H9 (cell line): ENCODE data around the gene ZDHHC19. TPM values are rescaled to one million over a fixed set of nuclear protein-coding genes. Genes with fewer than 3 reads are reported as not detected.

Source experiments
- DNase-seq: peaks from one replicate; pipeline ENCODE4 v3.0.0-alpha.2; 2017
- H2AFZ ChIP-seq: one replicate; pipeline ENCODE4 v1.6.1; 2013; ENCODE audit warnings: mild to moderate bottlenecking, low read length, control low read depth, moderate library complexity
- H2AK5ac ChIP-seq: 2 replicates; pipeline ENCODE4 v1.6.1; 2013; ENCODE audit warnings: low read length, control low read depth, mixed read lengths; ENCODE audit not compliant: insufficient read length
- H2BK120ac ChIP-seq: one replicate; pipeline ENCODE4 v1.6.1; 2013; ENCODE audit warnings: low read depth, mild to moderate bottlenecking, low read length, control low read depth, inconsistent platforms; ENCODE audit not compliant: poor library complexity, severe bottlenecking
- H2BK12ac ChIP-seq: 2 replicates; pipeline ENCODE4 v1.6.1; 2013; ENCODE audit warnings: low read length, control low read depth, mixed read lengths, low read depth; ENCODE audit not compliant: insufficient read length
- H2BK15ac ChIP-seq: 2 replicates; pipeline ENCODE4 v1.6.1; 2013; ENCODE audit warnings: low read depth, low read length, control low read depth
- H2BK20ac ChIP-seq: one replicate; pipeline ENCODE4 v1.6.1; 2013; ENCODE audit warnings: low read depth, mild to moderate bottlenecking, low read length, control low read depth, inconsistent platforms; ENCODE audit not compliant: poor library complexity, severe bottlenecking
- H2BK5ac ChIP-seq: 2 replicates; pipeline ENCODE4 v1.6.1; 2013; ENCODE audit warnings: low read length, control low read depth, mixed read lengths; ENCODE audit not compliant: insufficient read length
- H3K14ac ChIP-seq: 2 replicates; pipeline ENCODE4 v1.6.1; 2013; ENCODE audit warnings: low read length, control low read depth; ENCODE audit not compliant: insufficient read depth
- H3K18ac ChIP-seq: 2 replicates; pipeline ENCODE4 v1.6.1; 2013; ENCODE audit warnings: low read depth, mild to moderate bottlenecking, mixed read lengths, low read length, control low read depth; ENCODE audit not compliant: insufficient read length
- H3K23ac ChIP-seq: 2 replicates; pipeline ENCODE4 v1.6.1; 2013; ENCODE audit warnings: low read length, control low read depth, mixed read lengths, low read depth; ENCODE audit not compliant: insufficient read length
- H3K23me2 ChIP-seq: 2 replicates; pipeline ENCODE4 v1.6.1; 2013; ENCODE audit warnings: low read depth, mild to moderate bottlenecking, mixed read lengths, low read length, control low read depth; ENCODE audit not compliant: insufficient read length, poor library complexity, severe bottlenecking
- H3K27ac ChIP-seq: 2 replicates; pipeline ENCODE4 v1.5.1; 2013; ENCODE audit warnings: low read length, control low read depth, mixed read lengths, low read depth; ENCODE audit not compliant: insufficient read length
- H3K27me3 ChIP-seq: 2 replicates; pipeline ENCODE4 v1.6.1; 2013; ENCODE audit warnings: low read length, control low read depth, inconsistent platforms; ENCODE audit not compliant: insufficient read depth
- H3K4ac ChIP-seq: 2 replicates; pipeline ENCODE4 v1.6.1; 2013; ENCODE audit warnings: low read depth, mild to moderate bottlenecking, control low read depth, inconsistent platforms, low read length, moderate library complexity
- H3K4me1 ChIP-seq: 2 replicates; pipeline ENCODE4 v1.6.1; 2013; ENCODE audit warnings: low read length, control low read depth, inconsistent platforms; ENCODE audit not compliant: insufficient read depth
- H3K4me2 ChIP-seq: 2 replicates; pipeline ENCODE4 v1.6.1; 2013; ENCODE audit warnings: low read length, control low read depth, mixed read lengths; ENCODE audit not compliant: insufficient read length, insufficient read depth
- H3K56ac ChIP-seq: 2 replicates; pipeline ENCODE4 v1.6.1; 2013; ENCODE audit warnings: low read depth, mild to moderate bottlenecking, mixed read lengths, low read length, control low read depth; ENCODE audit not compliant: insufficient read length
- H3K79me1 ChIP-seq: 2 replicates; pipeline ENCODE4 v1.6.1; 2013; ENCODE audit warnings: low read depth, mild to moderate bottlenecking, moderate library complexity, low read length, control low read depth, inconsistent platforms; ENCODE audit not compliant: insufficient read depth, poor library complexity, severe bottlenecking
- H3K79me2 ChIP-seq: 2 replicates; pipeline ENCODE4 v1.6.1; 2013; ENCODE audit warnings: low read length, control low read depth, inconsistent platforms; ENCODE audit not compliant: insufficient read depth
- H3K9ac ChIP-seq: 2 replicates; pipeline ENCODE4 v1.6.1; 2013; ENCODE audit warnings: low read length, control low read depth, mixed read lengths; ENCODE audit not compliant: insufficient read length; ENCODE audit errors: extremely low read depth
- H3K9me3 ChIP-seq: one replicate; pipeline ENCODE4 v1.6.1; 2013; ENCODE audit warnings: low read depth, low read length, inconsistent platforms; ENCODE audit not compliant: control insufficient read depth
- H3T11ph ChIP-seq: one replicate; pipeline ENCODE4 v1.6.1; 2013; ENCODE audit warnings: mild to moderate bottlenecking, low read length, control low read depth, inconsistent platforms
- H4K20me1 ChIP-seq: one replicate; pipeline ENCODE4 v1.6.1; 2013; ENCODE audit not compliant: control insufficient read depth, insufficient read length, insufficient read depth
- H4K5ac ChIP-seq: 2 replicates; pipeline ENCODE4 v1.6.1; 2013; ENCODE audit warnings: low read depth, mild to moderate bottlenecking, mixed read lengths, low read length, control low read depth; ENCODE audit not compliant: insufficient read length
- H4K8ac ChIP-seq: replicated peaks from 2 replicates; pipeline ENCODE4 v1.6.1; 2013; ENCODE audit warnings: low read length, control low read depth, mixed read lengths, low read depth; ENCODE audit not compliant: insufficient read length
- H4K91ac ChIP-seq: 2 replicates; pipeline ENCODE4 v1.6.1; 2013; ENCODE audit warnings: low read depth, mild to moderate bottlenecking, moderate library complexity, mixed read lengths, low read length, control low read depth; ENCODE audit not compliant: insufficient read length
- H3K27ac Mint-ChIP-seq, 3 experiments: 2 replicates in 2 of 3; 3 replicates in 1 of 3; pipeline ENCODE4 v1.8.0; 2020 to 2021; ENCODE audit warnings: mixed read lengths in 3 of 3, mild to moderate bottlenecking in 1 of 3, moderate library complexity in 1 of 3
- H3K27me3 Mint-ChIP-seq: 2 replicates; pipeline ENCODE4 v1.8.0; 2021; ENCODE audit warnings: low read depth, mild to moderate bottlenecking, moderate library complexity, mixed read lengths
- H3K36me3 Mint-ChIP-seq, 3 experiments: 2 replicates in 2 of 3; 3 replicates in 1 of 3; pipeline ENCODE4 v1.8.0; 2020 to 2021; ENCODE audit warnings: low read depth in 3 of 3, mixed read lengths in 3 of 3; ENCODE audit not compliant: insufficient read depth in 1 of 3
- H3K4me1 Mint-ChIP-seq, 2 experiments: 2 replicates each; pipeline ENCODE4 v1.8.0; 2020; ENCODE audit warnings: mixed read lengths in 2 of 2
- H3K4me3 Mint-ChIP-seq, 2 experiments: 2 replicates in 1 of 2; 3 replicates in 1 of 2; pipeline ENCODE4 v1.8.0; 2020 to 2021; ENCODE audit warnings: mild to moderate bottlenecking in 2 of 2, mixed read lengths in 2 of 2, moderate library complexity in 1 of 2
- H3K9me3 Mint-ChIP-seq, 2 experiments: 2 replicates in 1 of 2; 3 replicates in 1 of 2; pipeline ENCODE4 v1.8.0; 2020; ENCODE audit warnings: mild to moderate bottlenecking in 2 of 2, mixed read lengths in 2 of 2, moderate library complexity in 1 of 2
- WGBS: extraction: QIAGEN DNeasy Blood & Tissue Kit; methylation state at CpG from one replicate; pipeline ENCODE4 v1.1.7; 2013; ENCODE audit warnings: missing lambda C conversion rate, low lambda C conversion rate, mixed read lengths; ENCODE audit not compliant: insufficient read length; ENCODE audit errors: extremely low coverage; 5-methylcytosine and 5-hydroxymethylcytosine counted together
- total RNA-seq: library from RNA; stranded (reverse); gene quantifications from 2 replicates; pipeline ENCODE4 v1.2.1, GENCODE V29; 2021
- TF ChIP-seq, protein P1 (sequence below): fragments of 200-600 bp; sonication (generic); conservative IDR thresholded peaks from 3 replicates; pipeline ENCODE4 v1.8.0; 2021; ENCODE audit warnings: antibody characterized with exemption, mild to moderate bottlenecking

Gene ZDHHC19
- total RNA-seq, 1 experiment from 2014 or later = 2.2 TPM

DNA sequence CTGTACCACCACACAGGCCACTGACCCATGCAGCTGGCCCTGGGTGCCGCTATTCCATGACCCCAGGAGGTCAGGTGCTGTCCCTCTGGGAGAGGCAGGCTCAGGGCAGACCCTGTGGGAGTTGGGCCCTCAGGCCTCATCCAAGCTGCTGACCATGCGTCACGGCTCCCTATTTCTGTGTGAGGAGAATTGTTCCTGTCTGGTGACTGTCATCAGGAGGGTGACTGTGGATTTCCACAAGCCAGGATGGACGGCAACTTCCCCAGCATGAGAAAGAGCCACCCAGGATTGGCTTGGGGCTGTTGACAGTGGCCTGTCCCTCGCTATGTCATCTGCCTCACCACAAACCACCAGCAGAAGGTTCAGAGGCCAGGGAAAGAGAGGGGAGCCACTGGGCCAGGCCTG is 41.4 kb downstream of the ZDHHC19 start:
- no peak overlapping the region for H3K27ac Mint-ChIP-seq

More for the DNA sequence above, 41.4 kb downstream of the ZDHHC19 start:
- H4K20me1 ChIP-seq = no peaks in the 10 kb centered on the region
- no peaks in the 10 kb centered on the region for H3K9me3 ChIP-seq
- TF ChIP-seq, protein P1, sequence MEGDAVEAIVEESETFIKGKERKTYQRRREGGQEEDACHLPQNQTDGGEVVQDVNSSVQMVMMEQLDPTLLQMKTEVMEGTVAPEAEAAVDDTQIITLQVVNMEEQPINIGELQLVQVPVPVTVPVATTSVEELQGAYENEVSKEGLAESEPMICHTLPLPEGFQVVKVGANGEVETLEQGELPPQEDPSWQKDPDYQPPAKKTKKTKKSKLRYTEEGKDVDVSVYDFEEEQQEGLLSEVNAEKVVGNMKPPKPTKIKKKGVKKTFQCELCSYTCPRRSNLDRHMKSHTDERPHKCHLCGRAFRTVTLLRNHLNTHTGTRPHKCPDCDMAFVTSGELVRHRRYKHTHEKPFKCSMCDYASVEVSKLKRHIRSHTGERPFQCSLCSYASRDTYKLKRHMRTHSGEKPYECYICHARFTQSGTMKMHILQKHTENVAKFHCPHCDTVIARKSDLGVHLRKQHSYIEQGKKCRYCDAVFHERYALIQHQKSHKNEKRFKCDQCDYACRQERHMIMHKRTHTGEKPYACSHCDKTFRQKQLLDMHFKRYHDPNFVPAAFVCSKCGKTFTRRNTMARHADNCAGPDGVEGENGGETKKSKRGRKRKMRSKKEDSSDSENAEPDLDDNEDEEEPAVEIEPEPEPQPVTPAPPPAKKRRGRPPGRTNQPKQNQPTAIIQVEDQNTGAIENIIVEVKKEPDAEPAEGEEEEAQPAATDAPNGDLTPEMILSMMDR = no peak
- no CpG with 5 or more reads among the region's 5 CpGs for WGBS
- Mint-ChIP-seq H3K27me3 (no peaks in the 10 kb centered on the region), H3K4me3 (no peak overlapping the region), H3K36me3 (no peaks in the 10 kb centered on the region), H3K9me3 (peaks cover 0 to 4% of the 10 kb centered on the region in 2 experiments; a peak in 2 of 5 replicates), H3K4me1 (peaks cover 0 to 3% of the 10 kb centered on the region in 2 experiments; a peak in 2 of 4 replicates)
- H3K4me2 ChIP-seq = no peak overlapping the region
- no peak overlapping the region for H3K18ac ChIP-seq
- no peak overlapping the region for H2BK12ac ChIP-seq
- no peak overlapping the region for H3K23ac ChIP-seq
- no peaks in the 10 kb centered on the region for H3K4me1 ChIP-seq
- H2AK5ac ChIP-seq = no peak overlapping the region
- no peaks in the 10 kb centered on the region for H3K23me2 ChIP-seq
- no peak for DNase-seq
- no peak overlapping the region for H3K4ac ChIP-seq
- H4K8ac ChIP-seq = no peak overlapping the region
- H3T11ph ChIP-seq = no peak overlapping the region
- H4K91ac ChIP-seq = no peak overlapping the region
- no peak overlapping the region for H2BK15ac ChIP-seq
- no peak overlapping the region for H2BK5ac ChIP-seq
- no peak overlapping the region for H2BK120ac ChIP-seq
- H3K14ac ChIP-seq = no peak overlapping the region
- no peaks in the 10 kb centered on the region for H3K79me1 ChIP-seq
- no peak overlapping the region for H2AFZ ChIP-seq
- H3K56ac ChIP-seq = no peak overlapping the region
- H3K27me3 ChIP-seq = no peaks in the 10 kb centered on the region
- no peak overlapping the region for H3K27ac ChIP-seq
- H2BK20ac ChIP-seq = no peak overlapping the region
- no peaks in the 10 kb centered on the region for H3K79me2 ChIP-seq
- H4K5ac ChIP-seq = no peak overlapping the region
- H3K9ac ChIP-seq = no peak overlapping the region
